Measurements from ENCODE around the gene CDH22.

CDH22 gene

DNA sequence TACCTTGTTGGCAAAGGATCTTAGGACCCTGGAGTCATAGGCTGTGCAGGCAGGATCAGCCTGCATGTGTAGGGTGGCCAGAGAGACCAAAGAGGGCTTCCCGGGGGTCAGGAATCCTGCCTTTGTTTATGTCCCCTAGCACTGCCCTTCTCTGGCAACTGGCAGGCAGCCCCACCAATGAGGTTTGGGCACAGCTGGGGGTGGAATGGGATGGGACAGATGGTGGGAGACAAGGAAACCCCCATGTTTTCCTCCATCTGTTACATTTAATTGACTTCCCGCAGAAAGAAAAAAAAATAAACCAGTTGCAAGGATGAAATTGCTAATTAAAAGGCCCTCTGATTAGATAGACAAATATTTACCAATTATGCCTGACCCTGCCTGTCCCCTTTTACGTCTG lies 162.6 kb downstream of the CDH22 start:
- DNase-seq, result no peak

DNA sequence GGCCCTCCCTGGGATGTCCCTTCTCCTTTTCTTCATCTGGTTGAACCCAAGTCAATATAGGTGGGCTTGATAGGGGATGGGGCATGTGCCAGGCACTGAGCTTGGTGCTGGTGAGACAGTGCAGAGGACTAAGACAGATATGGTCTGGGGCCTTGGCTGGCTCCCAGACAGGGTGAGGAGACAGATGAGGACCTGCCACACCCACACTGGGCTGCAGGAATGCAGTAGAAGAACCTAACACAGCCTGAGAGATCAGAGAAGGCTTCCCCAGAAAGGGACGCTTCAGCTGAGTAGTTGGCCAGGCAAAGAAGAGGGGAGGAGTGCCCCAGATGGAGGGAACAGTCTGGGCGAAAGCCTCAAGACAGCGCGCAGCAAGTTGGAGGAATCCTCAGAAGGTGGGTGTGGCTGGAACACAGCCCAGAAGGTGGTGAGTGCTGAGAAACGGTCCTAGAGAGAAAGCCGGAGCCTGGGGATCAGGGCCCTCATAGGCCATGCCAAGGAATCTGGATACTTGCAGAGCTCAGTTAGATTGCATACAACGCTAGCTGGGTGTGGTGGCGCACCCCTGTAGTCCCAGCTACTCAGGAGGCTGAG lies 163.8 kb downstream of the CDH22 start:
- DNase-seq, result no peak

DNA sequence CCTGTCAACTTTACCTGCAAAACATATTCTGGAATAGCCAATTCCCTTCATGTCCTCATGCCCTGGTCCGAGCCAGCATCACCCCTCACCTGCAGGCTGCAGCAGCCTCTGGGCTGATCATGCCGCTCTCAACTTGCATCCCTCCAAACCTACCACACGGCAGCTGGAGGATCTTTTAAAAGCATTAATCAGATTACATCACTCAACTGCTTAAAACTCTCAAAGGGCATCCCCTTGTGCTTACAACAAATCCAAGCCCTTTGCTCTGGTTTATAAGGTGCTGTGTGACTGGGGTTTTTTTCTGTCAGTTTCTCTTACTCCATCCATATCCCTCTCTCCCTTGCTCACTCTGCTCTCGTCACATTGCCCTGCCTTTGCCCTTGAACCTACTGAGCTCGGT lies 166.2 kb downstream of the CDH22 start:
- DNase-seq, result no peak

DNA sequence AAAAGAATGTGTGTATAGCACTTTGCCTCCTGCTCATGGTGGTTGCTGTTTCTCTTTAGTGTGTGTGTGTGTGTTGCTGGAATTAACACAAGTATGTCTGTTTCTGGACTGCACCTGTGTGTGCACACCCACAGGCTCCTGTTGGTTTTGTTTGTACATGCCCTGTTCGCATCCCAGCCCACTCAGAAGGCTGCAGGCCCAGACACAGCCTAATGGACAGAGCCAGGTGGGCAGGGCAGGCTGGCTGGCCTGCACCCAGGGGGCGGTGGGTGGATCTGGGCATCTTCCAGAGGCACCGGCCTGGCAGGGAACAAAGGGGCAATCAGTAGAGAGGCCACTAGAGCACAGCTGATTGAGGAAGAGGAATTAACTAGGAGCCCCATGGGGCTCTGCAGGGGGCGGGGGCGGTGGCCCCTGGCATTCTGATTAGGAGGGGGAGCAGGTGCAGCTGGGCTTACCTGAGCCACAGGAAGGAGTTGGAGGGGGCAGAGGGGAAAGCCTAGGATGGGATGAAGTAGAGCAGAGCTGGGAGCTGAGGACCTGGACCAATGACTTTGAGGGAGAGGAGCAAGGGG lies 168.3 kb downstream of the CDH22 start:
- DNase-seq, result no peak

DNA sequence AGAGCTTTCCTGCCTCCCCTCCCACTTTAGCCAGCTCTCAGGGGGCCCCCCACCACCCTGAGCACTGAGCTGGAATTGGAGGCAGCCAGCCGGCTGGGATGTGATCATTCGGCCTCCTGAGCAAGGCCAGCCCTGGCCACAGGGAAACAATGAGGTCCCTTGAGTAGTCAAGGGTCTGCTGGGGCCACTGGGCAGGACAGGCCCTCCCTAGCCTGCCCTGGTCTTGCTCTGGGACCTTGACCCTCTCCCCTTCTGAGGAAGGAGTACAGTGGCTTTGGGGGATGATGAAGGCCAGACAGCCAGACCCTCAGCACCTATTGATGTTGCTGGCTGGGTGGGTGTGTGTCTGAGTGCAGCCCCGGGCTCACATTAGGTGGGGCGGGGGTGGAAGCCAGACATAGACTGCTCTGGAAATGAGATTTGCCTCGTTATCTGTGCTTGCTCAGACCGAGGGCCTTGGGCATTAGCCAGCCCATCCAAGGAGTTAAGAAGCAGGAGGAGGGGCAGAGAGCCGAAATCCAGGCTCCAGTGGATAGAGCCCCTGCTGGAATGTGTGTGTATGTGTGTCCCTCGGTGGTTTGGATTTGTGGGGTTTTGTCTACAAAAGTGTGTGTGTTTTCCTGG lies 168.9 kb downstream of the CDH22 start:
- DNase-seq, result no peak

DNA sequence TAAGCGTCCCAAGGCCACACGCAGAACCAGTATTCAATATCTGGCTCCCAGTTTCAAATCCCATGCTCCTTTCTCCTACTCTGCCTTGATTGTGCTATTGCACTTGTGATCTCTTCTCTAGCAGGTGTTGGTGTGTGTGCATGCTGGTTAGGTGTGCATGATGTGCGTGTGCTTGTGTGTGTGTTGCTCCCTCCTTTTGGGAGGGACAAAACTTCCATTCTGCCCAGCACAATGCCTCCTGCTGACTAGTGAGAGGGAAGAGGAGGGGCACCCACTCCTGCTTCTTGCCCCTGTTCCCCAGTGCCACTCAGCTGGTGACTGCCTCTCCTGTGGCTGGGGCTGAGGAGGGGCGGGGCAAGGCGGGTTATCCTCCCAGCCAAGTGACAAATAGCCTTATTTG lies 170.5 kb downstream of the CDH22 start:
- no peak for DNase-seq

DNA sequence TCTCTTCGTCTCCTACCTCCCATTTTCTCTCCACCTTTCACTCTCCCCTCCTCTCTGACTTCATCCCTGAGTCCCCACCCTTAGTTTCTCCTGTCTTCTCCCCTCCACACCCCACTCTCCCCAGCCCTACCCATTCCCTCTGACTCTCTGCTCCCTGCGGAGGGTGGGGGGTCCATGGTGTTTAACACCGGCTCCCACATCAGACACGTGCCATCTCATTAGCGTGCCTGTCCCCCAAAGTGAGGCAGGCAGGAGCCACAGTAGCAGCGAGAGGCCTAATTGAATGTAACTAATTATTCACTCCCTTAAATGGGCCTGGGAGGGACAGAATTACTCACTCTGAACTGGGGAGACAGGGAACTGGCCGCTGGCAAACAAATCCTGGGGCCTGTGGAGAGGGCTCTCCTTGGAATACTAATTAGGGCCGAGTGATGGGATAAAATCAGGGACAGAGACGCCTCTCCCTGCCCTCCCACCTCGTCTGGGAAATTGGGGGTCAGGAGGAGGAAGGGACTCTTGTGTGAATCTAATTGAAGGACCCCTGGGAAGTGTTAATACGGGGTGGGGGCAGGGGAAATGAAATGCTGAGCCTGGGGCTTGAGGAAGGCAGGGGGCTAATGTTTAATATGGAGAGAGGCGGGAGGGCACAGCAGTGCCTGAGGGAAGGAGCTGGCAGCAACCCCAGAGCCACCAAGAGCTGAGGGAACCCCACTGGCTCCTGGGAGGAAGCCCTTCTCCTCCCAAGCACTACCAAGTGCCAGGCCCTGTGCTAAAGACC lies 172.3 kb downstream of the CDH22 start:
- DNase-seq, result peak in 9 of 51 donors; percentile 5 to 45 (median 16)

DNA sequence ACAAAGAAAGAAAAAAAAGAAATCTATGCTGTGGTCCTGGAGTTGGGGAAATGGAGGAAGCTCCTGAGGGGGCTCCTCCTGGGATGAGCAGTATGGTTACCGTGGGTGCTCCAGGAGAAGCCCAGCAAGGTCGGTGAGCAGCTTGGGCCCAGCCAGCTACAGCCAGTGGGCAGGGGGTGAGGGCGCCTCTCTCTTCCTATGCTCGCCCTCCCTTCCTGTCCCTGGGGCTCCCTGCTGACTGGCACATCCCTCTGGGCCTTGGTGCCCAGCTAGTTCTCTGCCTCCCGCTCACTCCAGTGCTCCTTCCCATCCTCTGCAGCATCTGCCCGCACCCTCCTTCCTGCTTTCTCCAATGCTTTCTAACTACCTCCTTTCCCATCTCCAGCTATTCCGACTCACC lies 173.6 kb downstream of the CDH22 start:
- no peak for DNase-seq

DNA sequence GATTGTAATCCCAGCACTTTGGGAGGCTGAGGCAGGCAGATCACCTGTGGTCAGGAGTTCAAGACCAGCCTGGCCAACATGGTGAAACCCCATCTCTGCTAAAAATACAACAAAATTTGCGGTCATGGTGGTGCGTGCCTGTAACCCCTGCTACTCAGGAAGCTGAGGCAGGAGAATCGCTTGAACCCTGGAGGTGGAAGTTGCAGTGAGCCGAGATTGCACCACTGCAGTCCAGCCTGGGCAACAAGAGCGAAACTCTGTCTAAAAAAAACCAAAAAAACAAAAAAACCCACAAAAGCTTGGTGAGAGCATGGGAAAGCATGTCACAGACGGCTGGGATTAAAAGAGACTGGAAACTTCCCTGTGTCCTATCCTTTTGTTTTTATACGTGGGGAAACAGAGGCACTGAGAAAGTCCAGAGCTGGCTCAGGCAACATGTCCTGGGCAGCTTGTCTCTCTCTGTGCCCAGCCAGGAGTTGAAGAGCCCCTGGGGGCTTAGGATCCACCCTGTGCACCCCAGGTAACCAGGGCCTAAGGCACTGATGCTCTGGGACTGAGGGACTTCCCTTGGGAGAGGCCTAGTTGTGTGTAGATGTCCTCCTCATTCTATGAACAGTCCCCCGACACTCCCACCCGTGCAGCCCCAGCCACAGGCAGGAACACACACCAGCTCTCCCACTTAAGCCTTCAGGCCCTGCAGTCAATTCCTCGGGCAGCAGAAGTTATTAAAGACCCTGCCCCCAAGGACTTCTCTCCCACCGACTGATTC lies 174.2 kb downstream of the CDH22 start:
- no peak for DNase-seq

DNA sequence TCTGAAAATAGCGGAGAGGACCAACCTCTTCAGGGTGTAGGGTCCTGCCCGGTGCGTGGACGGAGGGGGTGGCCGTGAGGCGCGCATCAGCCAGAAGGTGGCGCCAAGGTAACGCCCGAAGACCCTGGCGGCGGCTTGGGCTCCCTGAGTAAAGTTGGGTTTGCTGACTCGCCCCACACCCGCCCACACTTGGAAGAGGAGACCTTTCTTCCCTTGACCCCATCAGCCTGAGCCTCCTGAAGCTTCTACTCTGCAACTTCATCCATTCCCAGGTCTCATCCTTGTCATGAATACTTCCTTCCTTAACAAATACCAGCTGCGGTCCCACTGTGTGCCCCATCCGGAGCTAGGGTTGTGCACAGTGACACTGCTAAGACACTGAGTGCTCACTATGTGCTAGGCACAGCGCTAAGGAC lies 175.6 kb downstream of the CDH22 start:
- peak in 46 of 51 donors; percentile 3 to 78 (median 42) for DNase-seq

DNA sequence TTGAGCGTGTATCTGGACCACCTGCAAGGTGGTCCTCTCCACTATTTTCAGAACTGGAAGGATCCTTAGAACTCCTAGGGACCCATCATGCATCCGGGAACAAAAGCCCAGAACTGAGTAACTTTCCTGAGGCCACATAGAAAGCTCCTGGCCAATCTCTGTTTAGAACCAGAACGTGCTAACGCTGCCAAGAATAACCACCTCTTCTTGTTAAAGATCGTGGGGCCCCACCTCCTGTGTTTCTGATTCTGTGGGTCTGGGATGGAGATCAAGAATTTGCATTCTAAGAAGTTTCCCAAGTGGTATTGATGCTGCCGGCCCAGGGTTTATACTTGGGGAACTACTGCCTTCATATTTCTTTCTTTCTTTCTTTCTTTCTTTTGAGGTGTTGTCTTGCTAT lies 176.9 kb downstream of the CDH22 start:
- no peak for DNase-seq

DNA sequence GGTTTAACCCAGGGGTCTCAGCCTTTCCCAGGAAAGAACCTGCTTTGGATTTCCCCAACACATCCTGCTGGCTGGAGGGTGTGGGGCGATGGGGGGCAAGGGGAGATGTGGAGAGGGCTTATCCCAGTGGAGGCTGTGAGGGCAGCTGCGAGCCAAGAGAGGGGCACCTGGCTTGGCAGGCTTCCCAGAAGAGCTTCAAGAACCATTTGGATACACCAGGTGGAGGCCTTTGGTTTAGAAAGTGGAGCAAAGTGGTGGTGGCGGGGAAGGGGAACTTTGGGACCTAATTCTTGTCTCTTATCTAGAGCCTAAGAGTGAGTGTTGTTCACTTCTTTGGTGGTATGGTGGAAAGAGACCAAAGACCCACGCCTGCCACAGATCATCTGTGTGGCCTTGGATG lies 177.8 kb downstream of the CDH22 start:
- DNase-seq, result no peak

DNA sequence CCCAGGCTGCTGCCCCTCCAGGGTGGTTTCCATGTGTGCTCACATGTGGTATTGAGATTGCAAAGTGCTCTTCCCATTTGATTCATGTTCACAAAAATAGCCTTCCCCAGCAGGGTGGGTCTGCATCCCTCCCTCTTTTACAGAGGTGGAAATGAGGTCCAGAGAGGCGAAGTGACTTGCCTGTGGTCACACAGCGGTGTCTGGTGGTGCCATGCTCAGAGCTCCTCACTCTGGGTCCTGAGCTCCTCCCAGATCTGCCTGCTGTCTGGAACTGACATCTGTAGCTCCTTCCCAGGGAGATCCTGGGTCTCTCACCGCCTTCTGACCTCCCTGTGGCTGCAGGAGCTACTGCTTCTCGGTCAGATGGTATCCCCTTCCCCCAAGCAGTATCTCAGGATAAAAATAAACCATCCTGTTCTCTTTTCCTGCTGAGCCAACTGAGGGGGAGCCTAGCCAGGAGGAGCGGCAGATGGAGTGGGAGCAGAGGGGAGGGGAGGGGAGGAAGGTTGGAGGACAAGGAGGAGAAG lies 178.3 kb downstream of the CDH22 start:
- DNase-seq, result no peak

DNA sequence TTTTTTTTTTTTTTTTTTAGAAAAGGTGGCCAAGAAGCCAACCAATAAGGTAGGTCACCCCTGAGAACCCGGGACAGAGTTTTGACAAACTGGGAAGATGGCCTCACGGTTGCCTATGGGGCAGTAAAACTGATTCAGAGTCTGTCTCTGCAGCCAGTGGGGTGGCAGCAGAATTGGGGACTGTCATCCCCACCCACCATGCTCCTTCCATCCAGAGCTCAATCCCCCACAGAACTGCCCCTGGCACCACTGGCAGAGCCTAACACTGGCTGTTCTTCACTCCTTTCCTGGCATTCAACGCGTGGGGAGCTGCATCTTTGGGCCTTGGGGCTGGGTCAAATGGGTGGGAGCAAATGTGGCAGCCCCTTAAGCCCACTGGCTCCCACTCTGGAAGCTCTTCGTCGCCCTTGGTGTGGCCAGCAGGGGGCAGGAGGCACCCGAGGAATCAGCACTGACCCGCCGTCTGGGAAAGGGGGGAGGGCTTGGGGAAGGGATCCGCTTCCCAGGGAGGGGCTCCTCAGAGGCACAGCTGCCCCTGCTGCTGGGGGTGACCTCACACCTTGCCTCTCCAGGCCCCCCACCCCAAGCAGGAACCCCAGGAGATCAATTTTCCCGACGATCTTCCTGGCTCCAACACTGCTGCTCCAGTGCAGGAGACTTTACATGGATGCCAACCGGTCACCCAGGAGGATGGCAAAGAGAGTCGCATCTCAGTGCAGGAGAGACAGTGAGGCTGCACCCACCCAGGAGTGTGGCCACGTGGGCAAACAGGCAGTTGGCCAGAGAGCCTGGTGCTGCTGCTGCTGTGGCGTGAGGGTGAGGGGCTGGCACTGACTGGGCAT lies 179.8 kb downstream of the CDH22 start:
- peak in 23 of 51 donors; percentile 4 to 59 (median 18) for DNase-seq

DNA sequence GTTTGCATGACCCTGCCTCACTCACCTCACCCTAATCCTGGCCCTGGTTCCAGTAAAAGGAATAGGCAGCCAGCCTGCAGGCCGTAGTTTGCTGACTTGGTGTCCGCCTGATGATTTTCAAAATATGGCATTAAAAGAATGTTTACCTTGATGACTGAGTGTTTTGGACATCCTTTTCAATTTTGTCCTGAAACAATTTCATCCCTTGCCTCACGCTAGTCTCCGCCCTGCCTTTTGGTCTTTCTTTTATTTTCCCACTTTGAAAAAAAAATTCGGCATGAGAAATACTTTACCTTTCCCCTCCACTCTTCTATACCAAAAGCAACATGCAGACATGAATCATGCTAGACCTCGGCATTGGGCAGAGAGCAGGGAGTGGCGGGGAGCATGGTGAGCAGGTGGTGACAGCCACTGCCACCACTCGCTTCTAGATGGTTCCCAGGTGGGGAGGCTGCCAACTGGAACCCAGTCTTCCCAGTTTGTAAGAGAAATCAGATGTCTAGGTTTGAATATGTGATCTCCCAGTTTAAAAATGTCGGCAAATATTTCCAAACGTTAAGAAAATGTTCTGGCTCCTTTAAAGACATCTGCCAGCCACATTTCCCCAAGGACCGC lies 180.8 kb downstream of the CDH22 start:
- no peak for DNase-seq

DNA sequence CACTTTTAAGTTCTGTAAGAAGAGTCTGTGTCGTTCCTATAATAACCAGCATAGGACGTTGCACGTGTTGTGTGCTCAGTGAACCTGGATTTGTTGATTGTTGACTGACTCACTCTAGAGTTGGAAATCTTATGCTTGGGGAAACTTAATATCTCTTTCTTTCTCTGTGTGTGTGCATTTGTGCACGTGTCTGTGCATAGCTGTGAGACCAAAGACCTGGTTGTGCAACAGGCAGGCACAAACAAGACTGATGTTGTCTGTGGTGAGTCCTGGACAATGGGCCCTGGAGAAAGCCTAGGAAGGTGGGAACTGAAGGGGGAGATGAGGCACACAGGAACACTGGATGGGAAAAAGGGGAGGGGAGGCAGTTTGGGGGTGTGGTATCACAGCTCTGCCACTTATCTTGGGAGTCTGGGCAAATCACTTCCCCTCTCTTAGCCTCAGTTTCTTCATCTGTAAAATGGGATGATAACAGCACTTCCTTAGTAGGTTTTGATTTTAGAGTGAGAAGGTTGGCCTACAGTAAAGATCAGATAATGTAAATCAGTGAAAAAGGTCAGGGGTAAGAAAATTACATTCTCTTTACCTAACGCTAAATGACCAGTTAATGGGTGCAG lies 181.8 kb downstream of the CDH22 start:
- DNase-seq, result no peak

Data from hypothalamus (tissue), 51 donors.